ENCODE results near the gene SETD1B.

Gene SETD1B

GRCh38 chr12:121779422-121779895, 24.4 kb upstream of the SETD1B start:
- Histone ChIP-seq H3K27ac (ENCODE audit: low read depth, low read length) (no peak overlapping the region), H3K9ac (ENCODE audit: low read length in 5 of 5) (no peak overlapping the region), H3K36me3 (ENCODE audit: control insufficient read depth in 5 of 5, insufficient read depth in 5 of 5, low read length in 5 of 5) (peaks cover 0 to 22% (median 13%) of the 10 kb centered on the region in 5 donors), H3K9me3 (ENCODE audit: control insufficient read depth in 5 of 5, low read length in 5 of 5) (no peaks in the 10 kb centered on the region), H3K27me3 (ENCODE audit: control insufficient read depth in 5 of 5, insufficient read depth in 4 of 5, low read length in 5 of 5) (no peaks in the 10 kb centered on the region), H3K4me1 (ENCODE audit: control insufficient read depth in 5 of 5, insufficient read depth in 5 of 5, low read length in 5 of 5) (peaks cover 2 to 27% (median 19%) of the 10 kb centered on the region in 5 donors), H3K4me3 (ENCODE audit: low read depth in 1 of 5, low read length in 5 of 5) (no peak overlapping the region)

- Histone ChIP-seq H3K4me1 (ENCODE audit: control insufficient read depth in 5 of 5, insufficient read depth in 5 of 5, low read length in 5 of 5) (peaks cover 2 to 33% (median 23%) of the 10 kb centered on the region in 5 donors), H3K9me3 (ENCODE audit: control insufficient read depth in 5 of 5, low read length in 5 of 5) (no peaks in the 10 kb centered on the region), H3K36me3 (ENCODE audit: control insufficient read depth in 5 of 5, insufficient read depth in 5 of 5, low read length in 5 of 5) (peaks cover 0 to 22% (median 13%) of the 10 kb centered on the region in 5 donors), H3K27ac (ENCODE audit: low read depth, low read length) (no peak overlapping the region), H3K4me3 (ENCODE audit: low read depth in 1 of 5, low read length in 5 of 5) (no peak overlapping the region), H3K27me3 (ENCODE audit: control insufficient read depth in 5 of 5, insufficient read depth in 4 of 5, low read length in 5 of 5) (no peaks in the 10 kb centered on the region), H3K9ac (ENCODE audit: low read length in 5 of 5) (no peak overlapping the region)
Observed at GRCh38 chr12:121780429-121780828, 23.4 kb upstream of the SETD1B start.

GRCh38 chr12:121781484-121781997, 22.3 kb upstream of the SETD1B start:
- no peaks in the 10 kb centered on the region for H3K27me3 ChIP-seq (ENCODE audit: control insufficient read depth in 5 of 5, insufficient read depth in 4 of 5, low read length in 5 of 5)
- peak overlapping the region in 2 of 5 donors; percentile 8 to 19 for H3K9ac ChIP-seq (ENCODE audit: low read length in 5 of 5)
- H3K9me3 ChIP-seq (ENCODE audit: control insufficient read depth in 5 of 5, low read length in 5 of 5) = no peaks in the 10 kb centered on the region
- peaks cover 0 to 22% (median 13%) of the 10 kb centered on the region in 5 donors for H3K36me3 ChIP-seq (ENCODE audit: control insufficient read depth in 5 of 5, insufficient read depth in 5 of 5, low read length in 5 of 5)
- H3K27ac ChIP-seq (ENCODE audit: low read depth, low read length) = peak overlapping the region; percentile 65
- peaks cover 2 to 32% (median 20%) of the 10 kb centered on the region in 5 donors for H3K4me1 ChIP-seq (ENCODE audit: control insufficient read depth in 5 of 5, insufficient read depth in 5 of 5, low read length in 5 of 5)
- H3K4me3 ChIP-seq (ENCODE audit: low read depth in 1 of 5, low read length in 5 of 5) = no peak overlapping the region

GRCh38 chr12:121781998-121782979, 21.5 kb upstream of the SETD1B start:
- Histone ChIP-seq H3K9ac (ENCODE audit: low read length in 5 of 5) (peak overlapping the region in 2 of 5 donors; percentile 8 to 10), H3K36me3 (ENCODE audit: control insufficient read depth in 5 of 5, insufficient read depth in 5 of 5, low read length in 5 of 5) (peaks cover 0 to 22% (median 13%) of the 10 kb centered on the region in 5 donors), H3K27me3 (ENCODE audit: control insufficient read depth in 5 of 5, insufficient read depth in 4 of 5, low read length in 5 of 5) (no peaks in the 10 kb centered on the region), H3K27ac (ENCODE audit: low read depth, low read length) (peak overlapping the region; percentile 65), H3K4me1 (ENCODE audit: control insufficient read depth in 5 of 5, insufficient read depth in 5 of 5, low read length in 5 of 5) (peaks cover 2 to 36% (median 20%) of the 10 kb centered on the region in 5 donors), H3K4me3 (ENCODE audit: low read depth in 1 of 5, low read length in 5 of 5) (no peak overlapping the region), H3K9me3 (ENCODE audit: control insufficient read depth in 5 of 5, low read length in 5 of 5) (no peaks in the 10 kb centered on the region)

- H3K9me3 ChIP-seq (ENCODE audit: control insufficient read depth in 5 of 5, low read length in 5 of 5) = no peaks in the 10 kb centered on the region
- no peak overlapping the region for H3K9ac ChIP-seq (ENCODE audit: low read length in 5 of 5)
- H3K4me3 ChIP-seq (ENCODE audit: low read depth in 1 of 5, low read length in 5 of 5) = no peak overlapping the region
- peaks cover 0 to 18% (median 13%) of the 10 kb centered on the region in 5 donors for H3K36me3 ChIP-seq (ENCODE audit: control insufficient read depth in 5 of 5, insufficient read depth in 5 of 5, low read length in 5 of 5)
- peaks cover 2 to 40% (median 20%) of the 10 kb centered on the region in 5 donors for H3K4me1 ChIP-seq (ENCODE audit: control insufficient read depth in 5 of 5, insufficient read depth in 5 of 5, low read length in 5 of 5)
- no peaks in the 10 kb centered on the region for H3K27me3 ChIP-seq (ENCODE audit: control insufficient read depth in 5 of 5, insufficient read depth in 4 of 5, low read length in 5 of 5)
- no peak overlapping the region for H3K27ac ChIP-seq (ENCODE audit: low read depth, low read length)
Observed at GRCh38 chr12:121783766-121784165, 20.0 kb upstream of the SETD1B start.

- peaks cover 2 to 47% (median 27%) of the 10 kb centered on the region in 5 donors for H3K4me1 ChIP-seq (ENCODE audit: control insufficient read depth in 5 of 5, insufficient read depth in 5 of 5, low read length in 5 of 5)
Observed at GRCh38 chr12:121784460-121784859, 19.3 kb upstream of the SETD1B start.

GRCh38 chr12:121786440-121786825, 17.4 kb upstream of the SETD1B start:
- no peaks in the 10 kb centered on the region for H3K9me3 ChIP-seq (ENCODE audit: control insufficient read depth in 5 of 5, low read length in 5 of 5)
- H3K9ac ChIP-seq (ENCODE audit: low read length in 5 of 5) = no peak overlapping the region
- no peaks in the 10 kb centered on the region for H3K27me3 ChIP-seq (ENCODE audit: control insufficient read depth in 5 of 5, insufficient read depth in 4 of 5, low read length in 5 of 5)
- H3K27ac ChIP-seq (ENCODE audit: low read depth, low read length) = no peak overlapping the region
- H3K4me3 ChIP-seq (ENCODE audit: low read depth in 1 of 5, low read length in 5 of 5) = no peak overlapping the region
- no peaks in the 10 kb centered on the region for H3K36me3 ChIP-seq (ENCODE audit: control insufficient read depth in 5 of 5, insufficient read depth in 5 of 5, low read length in 5 of 5)
- H3K4me1 ChIP-seq (ENCODE audit: control insufficient read depth in 5 of 5, insufficient read depth in 5 of 5, low read length in 5 of 5) = peaks cover 2 to 55% (median 35%) of the 10 kb centered on the region in 5 donors

More at GRCh38 chr12:121784460-121784859, 19.3 kb upstream of the SETD1B start:
- H3K4me3 ChIP-seq (ENCODE audit: low read depth in 1 of 5, low read length in 5 of 5) = no peak overlapping the region
- H3K27me3 ChIP-seq (ENCODE audit: control insufficient read depth in 5 of 5, insufficient read depth in 4 of 5, low read length in 5 of 5) = no peaks in the 10 kb centered on the region
- no peak overlapping the region for H3K27ac ChIP-seq (ENCODE audit: low read depth, low read length)
- no peaks in the 10 kb centered on the region for H3K9me3 ChIP-seq (ENCODE audit: control insufficient read depth in 5 of 5, low read length in 5 of 5)
- no peak overlapping the region for H3K9ac ChIP-seq (ENCODE audit: low read length in 5 of 5)
- H3K36me3 ChIP-seq (ENCODE audit: control insufficient read depth in 5 of 5, insufficient read depth in 5 of 5, low read length in 5 of 5) = peaks cover 0 to 11% (median 8%) of the 10 kb centered on the region in 5 donors

GRCh38 chr12:121787063-121788025, 16.5 kb upstream of the SETD1B start:
- Histone ChIP-seq H3K4me3 (ENCODE audit: low read depth in 1 of 5, low read length in 5 of 5) (no peak overlapping the region), H3K36me3 (ENCODE audit: control insufficient read depth in 5 of 5, insufficient read depth in 5 of 5, low read length in 5 of 5) (no peaks in the 10 kb centered on the region), H3K9me3 (ENCODE audit: control insufficient read depth in 5 of 5, low read length in 5 of 5) (no peaks in the 10 kb centered on the region), H3K9ac (ENCODE audit: low read length in 5 of 5) (no peak overlapping the region), H3K4me1 (ENCODE audit: control insufficient read depth in 5 of 5, insufficient read depth in 5 of 5, low read length in 5 of 5) (peaks cover 0 to 46% (median 26%) of the 10 kb centered on the region in 5 donors), H3K27ac (ENCODE audit: low read depth, low read length) (no peak overlapping the region), H3K27me3 (ENCODE audit: control insufficient read depth in 5 of 5, insufficient read depth in 4 of 5, low read length in 5 of 5) (no peaks in the 10 kb centered on the region)

GRCh38 chr12:121788176-121788818, 15.5 kb upstream of the SETD1B start:
- peaks cover 0 to 47% (median 27%) of the 10 kb centered on the region in 5 donors for H3K4me1 ChIP-seq (ENCODE audit: control insufficient read depth in 5 of 5, insufficient read depth in 5 of 5, low read length in 5 of 5)
- H3K36me3 ChIP-seq (ENCODE audit: control insufficient read depth in 5 of 5, insufficient read depth in 5 of 5, low read length in 5 of 5) = no peaks in the 10 kb centered on the region
- no peak overlapping the region for H3K9ac ChIP-seq (ENCODE audit: low read length in 5 of 5)
- H3K9me3 ChIP-seq (ENCODE audit: control insufficient read depth in 5 of 5, low read length in 5 of 5) = no peaks in the 10 kb centered on the region
- H3K4me3 ChIP-seq (ENCODE audit: low read depth in 1 of 5, low read length in 5 of 5) = no peak overlapping the region
- H3K27me3 ChIP-seq (ENCODE audit: control insufficient read depth in 5 of 5, insufficient read depth in 4 of 5, low read length in 5 of 5) = no peaks in the 10 kb centered on the region
- no peak overlapping the region for H3K27ac ChIP-seq (ENCODE audit: low read depth, low read length)

Data from subcutaneous abdominal adipose tissue (tissue), 5 donors.